Measurements from ENCODE around the gene ZNF177. TPM values are rescaled to one million over a fixed set of nuclear protein-coding genes. Genes with fewer than 3 reads are reported as not detected.

Gene ZNF177
- total RNA-seq, 1 experiment from 2014 or later: 0.55 TPM

DNA sequence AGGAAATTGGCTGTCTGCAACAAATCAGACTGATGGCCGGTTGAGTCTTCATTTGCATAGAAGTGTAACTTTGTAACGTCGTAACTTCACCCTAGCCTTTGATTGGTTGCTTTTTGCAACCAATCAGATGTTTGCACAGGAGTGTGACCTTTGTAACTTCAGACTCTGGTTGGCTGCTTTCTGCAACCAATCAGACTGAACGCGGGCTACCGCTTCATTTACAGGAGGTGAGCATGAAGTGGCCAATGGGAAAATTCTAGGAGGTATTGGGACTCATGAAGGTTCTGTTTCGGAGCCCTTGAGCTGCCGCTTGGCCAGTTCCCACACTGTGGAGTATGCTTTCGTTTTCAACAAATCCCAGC is 39.3 kb upstream of the ZNF177 start:
- intact Hi-C loops (cut with micrococcal nuclease; ENCODE audit: unreplicated experiment): loop anchor here (1.0 to 5.0 kb wide), 2 partner anchors 13 to 84 kb away; no protein-coding TSS in a partner anchor
- ChIA-PET CTCF (interaction anchor here (0.9 kb wide), 1 partner anchor 10 kb away, joined by 3 read pairs; no protein-coding TSS in a partner anchor), POLR2A (ENCODE audit: unreplicated experiment) (interaction anchor here (0.6 kb wide), 1 partner anchor 1651 kb away, joined by 3 read pairs; no protein-coding TSS in a partner anchor)
- Histone ChIP-seq H3K27ac (peak overlapping the region; percentile 20; the same call in 1 of the 2 replicates), H3K4me2 (peak overlapping the region; percentile 75), H3K36me3 (ENCODE audit: low read depth) (peaks cover 22% of the 10 kb centered on the region), H3K27me3 (ENCODE audit: insufficient read depth, low read depth) (no peaks in the 10 kb centered on the region), H3K79me2 (ENCODE audit: low read depth) (peaks cover 10% of the 10 kb centered on the region), H3K4me1 (replicated peaks; ENCODE audit: insufficient read depth) (peaks cover 6% of the 10 kb centered on the region), H3K4me3 (peak overlapping the region; percentile 66), H4K20me1 (ENCODE audit: insufficient read depth) (no peaks in the 10 kb centered on the region), H2AFZ (peak overlapping the region; percentile 92), H3K9me3 (ENCODE audit: insufficient read depth, low read depth) (peaks cover 39% of the 10 kb centered on the region), H3K9me2 (ENCODE audit: insufficient read depth) (no peaks in the 10 kb centered on the region), H3F3A (ENCODE audit: insufficient read depth, low read depth) (peaks cover 20% of the 10 kb centered on the region)
- peak; percentile 64 to 85 for DNase-seq
- BruUV-seq (replicated peaks): no TSS peak
- TF ChIP-seq EZH2 (IDR thresholded peaks at IDR 0.05; ENCODE audit: low read depth): no peak
- TF ChIP-seq CTCF (conservative IDR thresholded peaks at IDR 0.05): no peak

GRCh38 chr19:9323919-9324583 is 38.8 kb upstream of the ZNF177 start, which contains the start of gene ZNF559:
Gene ZNF559, plus strand, starts transcription at chr19:9324179. Its CDS starts 14,371 bp downstream, at chr19:9338550.
- peaks cover 26% of the 10 kb centered on the region for H3K36me3 ChIP-seq (ENCODE audit: low read depth)
- H3K9me3 ChIP-seq (ENCODE audit: insufficient read depth, low read depth): peaks cover 42% of the 10 kb centered on the region
- no peaks in the 10 kb centered on the region for H4K20me1 ChIP-seq (ENCODE audit: insufficient read depth)
- H3K4me3 ChIP-seq: peak within 1 kb of the TSS; percentile 66
- POLR2A ChIA-PET (ENCODE audit: unreplicated experiment): interaction anchor here (0.6 kb wide), 1 partner anchor 1652 kb away, joined by 3 read pairs; no protein-coding TSS in a partner anchor
- no peaks in the 10 kb centered on the region for H3K27me3 ChIP-seq (ENCODE audit: insufficient read depth, low read depth)
- TF ChIP-seq CTCF (conservative IDR thresholded peaks at IDR 0.05): peak; percentile 48; the same call in 1 of the 2 replicates
- no peak for TF ChIP-seq EZH2 (IDR thresholded peaks at IDR 0.05; ENCODE audit: low read depth)
- H3F3A ChIP-seq (ENCODE audit: insufficient read depth, low read depth): peaks cover 20% of the 10 kb centered on the region
- DNase-seq: peak; percentile 89 to 93
- H3K4me2 ChIP-seq: peak within 1 kb of the TSS; percentile 75
- no TSS peak for BruUV-seq (replicated peaks)
- H3K4me1 ChIP-seq (replicated peaks; ENCODE audit: insufficient read depth): peaks cover 6% of the 10 kb centered on the region
- peak within 1 kb of the TSS; percentile 92 for H2AFZ ChIP-seq
- H3K27ac ChIP-seq: peak within 1 kb of the TSS; percentile 41
- H3K79me2 ChIP-seq (ENCODE audit: low read depth): peaks cover 10% of the 10 kb centered on the region
- H3K9me2 ChIP-seq (ENCODE audit: insufficient read depth): no peaks in the 10 kb centered on the region
- CTCF ChIA-PET: interaction anchor here (0.9 kb wide), 1 partner anchor 11 kb away, joined by 3 read pairs; no protein-coding TSS in a partner anchor
- intact Hi-C loops (cut with micrococcal nuclease; ENCODE audit: unreplicated experiment): loop anchor here (1.0 to 5.0 kb wide), 2 partner anchors 14 to 83 kb away; no protein-coding TSS in a partner anchor

- BruUV-seq (replicated peaks): TSS peak; percentile 64
Observed at GRCh38 chr19:9324584-9324962, 38.2 kb upstream of the ZNF177 start.

More at GRCh38 chr19:9324584-9324962, 38.2 kb upstream of the ZNF177 start:
- Histone ChIP-seq H3K79me2 (ENCODE audit: low read depth) (peaks cover 10% of the 10 kb centered on the region), H3K9me2 (ENCODE audit: insufficient read depth) (no peaks in the 10 kb centered on the region), H3K4me2 (peak overlapping the region; percentile 75), H3K4me1 (replicated peaks; ENCODE audit: insufficient read depth) (peaks cover 6% of the 10 kb centered on the region), H2AFZ (peak overlapping the region; percentile 92), H3K9me3 (ENCODE audit: insufficient read depth, low read depth) (peaks cover 46% of the 10 kb centered on the region), H3K27me3 (ENCODE audit: insufficient read depth, low read depth) (no peaks in the 10 kb centered on the region), H4K20me1 (ENCODE audit: insufficient read depth) (no peaks in the 10 kb centered on the region), H3F3A (ENCODE audit: insufficient read depth, low read depth) (peaks cover 20% of the 10 kb centered on the region), H3K36me3 (ENCODE audit: low read depth) (peaks cover 26% of the 10 kb centered on the region), H3K27ac (peak overlapping the region; percentile 41), H3K4me3 (peak overlapping the region; percentile 66)
- CTCF ChIA-PET: no interaction called here
- POLR2A ChIA-PET (ENCODE audit: unreplicated experiment): no interaction called here
- TF ChIP-seq CTCF (conservative IDR thresholded peaks at IDR 0.05): no peak
- TF ChIP-seq EZH2 (IDR thresholded peaks at IDR 0.05; ENCODE audit: low read depth): no peak
- intact Hi-C loops (cut with micrococcal nuclease; ENCODE audit: unreplicated experiment): loop anchor here (5.0 kb wide), 1 partner anchor 83 kb away; no protein-coding TSS in a partner anchor
- DNase-seq: no peak

Data from PC-9 (cell line).